C4-2B (cell line): ENCODE measurements around the gene PRPF38B.

ENCODE experiments used
- ZFX ChIP-seq: fragments of 450-650 bp; IDR thresholded peaks from 2 replicates; pipeline ENCODE4 v1.6.1; 2017
- TF ChIP-seq, protein P1 (sequence below): fragments of 450-650 bp; conservative IDR thresholded peaks from 2 replicates; pipeline ENCODE4 v1.5.1; 2017; ENCODE audit warnings: mild to moderate bottlenecking

DNA sequence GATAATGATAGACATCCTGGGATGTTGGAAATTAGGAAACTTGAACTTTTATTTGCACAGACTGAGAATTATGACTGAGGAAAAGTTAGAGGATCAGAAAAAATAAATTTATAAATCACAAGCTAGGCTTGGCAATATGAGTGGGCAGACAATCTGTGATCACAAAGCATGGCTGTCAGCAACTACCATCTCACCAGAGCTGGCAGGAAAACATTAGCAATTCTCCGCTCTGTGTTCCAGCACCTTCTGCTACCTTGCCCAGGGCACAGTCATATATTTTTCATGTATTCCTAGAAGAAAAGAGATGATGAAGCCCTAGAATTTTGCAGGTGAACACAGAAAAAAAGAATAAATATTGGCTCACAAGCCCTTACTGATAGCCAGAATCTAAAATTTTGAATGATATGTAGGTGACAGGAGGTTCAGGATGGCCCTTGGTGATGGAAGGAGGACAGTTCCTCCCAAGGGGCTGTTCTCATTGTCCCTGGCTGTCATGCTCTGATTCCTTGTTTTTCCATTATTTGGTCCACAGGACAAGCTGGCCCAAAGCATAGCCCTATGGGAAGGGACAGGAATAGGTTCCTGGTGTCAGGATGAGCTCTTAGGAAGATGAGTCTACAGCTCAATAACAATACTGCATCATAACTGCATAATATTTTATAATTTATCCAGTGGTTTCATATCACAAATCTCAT lies 42.2 kb downstream of the PRPF38B start:
- TF ChIP-seq, protein P1, sequence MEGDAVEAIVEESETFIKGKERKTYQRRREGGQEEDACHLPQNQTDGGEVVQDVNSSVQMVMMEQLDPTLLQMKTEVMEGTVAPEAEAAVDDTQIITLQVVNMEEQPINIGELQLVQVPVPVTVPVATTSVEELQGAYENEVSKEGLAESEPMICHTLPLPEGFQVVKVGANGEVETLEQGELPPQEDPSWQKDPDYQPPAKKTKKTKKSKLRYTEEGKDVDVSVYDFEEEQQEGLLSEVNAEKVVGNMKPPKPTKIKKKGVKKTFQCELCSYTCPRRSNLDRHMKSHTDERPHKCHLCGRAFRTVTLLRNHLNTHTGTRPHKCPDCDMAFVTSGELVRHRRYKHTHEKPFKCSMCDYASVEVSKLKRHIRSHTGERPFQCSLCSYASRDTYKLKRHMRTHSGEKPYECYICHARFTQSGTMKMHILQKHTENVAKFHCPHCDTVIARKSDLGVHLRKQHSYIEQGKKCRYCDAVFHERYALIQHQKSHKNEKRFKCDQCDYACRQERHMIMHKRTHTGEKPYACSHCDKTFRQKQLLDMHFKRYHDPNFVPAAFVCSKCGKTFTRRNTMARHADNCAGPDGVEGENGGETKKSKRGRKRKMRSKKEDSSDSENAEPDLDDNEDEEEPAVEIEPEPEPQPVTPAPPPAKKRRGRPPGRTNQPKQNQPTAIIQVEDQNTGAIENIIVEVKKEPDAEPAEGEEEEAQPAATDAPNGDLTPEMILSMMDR = no peak
- no peak for TF ChIP-seq ZFX
